ENCODE results near the gene TDG.
"Not testable (repeated sequence)": the region's sequence is repeated elsewhere in the genome, so short reads cannot be mapped to it uniquely, and the experiment has no call there.

Gene TDG

DNA sequence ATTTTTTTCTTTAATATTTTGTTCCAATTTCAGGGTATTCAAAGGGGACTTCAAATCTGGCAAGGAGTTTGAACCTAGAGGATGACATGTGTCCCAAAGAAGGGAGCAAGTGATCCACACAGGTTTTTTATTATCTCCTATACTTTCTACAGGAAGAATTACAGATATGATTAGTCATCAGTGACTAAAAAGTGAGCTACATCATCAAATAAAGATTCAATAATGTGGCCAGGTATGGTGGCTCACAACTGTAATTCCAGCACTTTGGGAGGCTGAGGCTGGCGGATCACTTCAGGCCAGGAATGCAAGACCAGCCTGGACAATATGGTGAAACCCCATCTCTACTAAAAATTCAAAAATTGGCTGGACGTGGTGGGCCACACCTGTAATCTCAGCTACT is 60.1 kb downstream of the TDG start:
- no peak for TF ChIP-seq ZNF70 (CRISPR knock-in tag; IDR thresholded peaks at IDR 0.05)
- TF ChIP-seq ARNTL (CRISPR knock-in tag; IDR thresholded peaks at IDR 0.05; ENCODE audit: borderline replicate concordance, low read depth) = no peak
- TF ChIP-seq, protein P1, sequence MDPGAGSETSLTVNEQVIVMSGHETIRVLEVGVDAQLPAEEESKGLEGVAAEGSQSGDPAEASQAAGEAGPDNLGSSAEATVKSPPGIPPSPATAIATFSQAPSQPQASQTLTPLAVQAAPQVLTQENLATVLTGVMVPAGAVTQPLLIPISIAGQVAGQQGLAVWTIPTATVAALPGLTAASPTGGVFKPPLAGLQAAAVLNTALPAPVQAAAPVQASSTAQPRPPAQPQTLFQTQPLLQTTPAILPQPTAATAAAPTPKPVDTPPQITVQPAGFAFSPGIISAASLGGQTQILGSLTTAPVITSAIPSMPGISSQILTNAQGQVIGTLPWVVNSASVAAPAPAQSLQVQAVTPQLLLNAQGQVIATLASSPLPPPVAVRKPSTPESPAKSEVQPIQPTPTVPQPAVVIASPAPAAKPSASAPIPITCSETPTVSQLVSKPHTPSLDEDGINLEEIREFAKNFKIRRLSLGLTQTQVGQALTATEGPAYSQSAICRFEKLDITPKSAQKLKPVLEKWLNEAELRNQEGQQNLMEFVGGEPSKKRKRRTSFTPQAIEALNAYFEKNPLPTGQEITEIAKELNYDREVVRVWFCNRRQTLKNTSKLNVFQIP (CRISPR knock-in tag; IDR thresholded peaks at IDR 0.05; ENCODE audit: borderline replicate concordance, low read depth) = no peak
- no peak for TF ChIP-seq ZNF565 (CRISPR knock-in tag; conservative IDR thresholded peaks at IDR 0.05; ENCODE audit: low read depth)
- no peak for TF ChIP-seq ZC3H10 (CRISPR knock-in tag; IDR thresholded peaks at IDR 0.05)
- TF ChIP-seq ISL1 (CRISPR knock-in tag; IDR thresholded peaks at IDR 0.05) = no peak
- TF ChIP-seq RARB (CRISPR knock-in tag; IDR thresholded peaks at IDR 0.05) = no peak
- TF ChIP-seq CSDC2 (CRISPR knock-in tag; IDR thresholded peaks at IDR 0.05) = no peak
- TF ChIP-seq, protein P2, sequence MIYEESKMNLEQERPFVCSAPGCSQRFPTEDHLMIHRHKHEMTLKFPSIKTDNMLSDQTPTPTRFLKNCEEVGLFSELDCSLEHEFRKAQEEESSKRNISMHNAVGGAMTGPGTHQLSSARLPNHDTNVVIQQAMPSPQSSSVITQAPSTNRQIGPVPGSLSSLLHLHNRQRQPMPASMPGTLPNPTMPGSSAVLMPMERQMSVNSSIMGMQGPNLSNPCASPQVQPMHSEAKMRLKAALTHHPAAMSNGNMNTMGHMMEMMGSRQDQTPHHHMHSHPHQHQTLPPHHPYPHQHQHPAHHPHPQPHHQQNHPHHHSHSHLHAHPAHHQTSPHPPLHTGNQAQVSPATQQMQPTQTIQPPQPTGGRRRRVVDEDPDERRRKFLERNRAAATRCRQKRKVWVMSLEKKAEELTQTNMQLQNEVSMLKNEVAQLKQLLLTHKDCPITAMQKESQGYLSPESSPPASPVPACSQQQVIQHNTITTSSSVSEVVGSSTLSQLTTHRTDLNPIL (CRISPR knock-in tag; IDR thresholded peaks at IDR 0.05; ENCODE audit: low read depth) = no peak
- no peak for TF ChIP-seq TOX (CRISPR knock-in tag; IDR thresholded peaks at IDR 0.05; ENCODE audit: borderline replicate concordance)
- no peak for TF ChIP-seq PPARA (CRISPR knock-in tag; IDR thresholded peaks at IDR 0.05; ENCODE audit: borderline replicate concordance)
- TF ChIP-seq OSR1 (CRISPR knock-in tag; IDR thresholded peaks at IDR 0.05) = no peak
- TF ChIP-seq, protein P3, sequence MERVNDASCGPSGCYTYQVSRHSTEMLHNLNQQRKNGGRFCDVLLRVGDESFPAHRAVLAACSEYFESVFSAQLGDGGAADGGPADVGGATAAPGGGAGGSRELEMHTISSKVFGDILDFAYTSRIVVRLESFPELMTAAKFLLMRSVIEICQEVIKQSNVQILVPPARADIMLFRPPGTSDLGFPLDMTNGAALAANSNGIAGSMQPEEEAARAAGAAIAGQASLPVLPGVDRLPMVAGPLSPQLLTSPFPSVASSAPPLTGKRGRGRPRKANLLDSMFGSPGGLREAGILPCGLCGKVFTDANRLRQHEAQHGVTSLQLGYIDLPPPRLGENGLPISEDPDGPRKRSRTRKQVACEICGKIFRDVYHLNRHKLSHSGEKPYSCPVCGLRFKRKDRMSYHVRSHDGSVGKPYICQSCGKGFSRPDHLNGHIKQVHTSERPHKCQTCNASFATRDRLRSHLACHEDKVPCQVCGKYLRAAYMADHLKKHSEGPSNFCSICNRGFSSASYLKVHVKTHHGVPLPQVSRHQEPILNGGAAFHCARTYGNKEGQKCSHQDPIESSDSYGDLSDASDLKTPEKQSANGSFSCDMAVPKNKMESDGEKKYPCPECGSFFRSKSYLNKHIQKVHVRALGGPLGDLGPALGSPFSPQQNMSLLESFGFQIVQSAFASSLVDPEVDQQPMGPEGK (CRISPR knock-in tag; IDR thresholded peaks at IDR 0.05; ENCODE audit: borderline replicate concordance) = no peak
- TF ChIP-seq SNAI2 (CRISPR knock-in tag; IDR thresholded peaks at IDR 0.05) = no peak
- TF ChIP-seq ZNF8 (CRISPR knock-in tag; IDR thresholded peaks at IDR 0.05) = no peak
- ATAC-seq = no peak

DNA sequence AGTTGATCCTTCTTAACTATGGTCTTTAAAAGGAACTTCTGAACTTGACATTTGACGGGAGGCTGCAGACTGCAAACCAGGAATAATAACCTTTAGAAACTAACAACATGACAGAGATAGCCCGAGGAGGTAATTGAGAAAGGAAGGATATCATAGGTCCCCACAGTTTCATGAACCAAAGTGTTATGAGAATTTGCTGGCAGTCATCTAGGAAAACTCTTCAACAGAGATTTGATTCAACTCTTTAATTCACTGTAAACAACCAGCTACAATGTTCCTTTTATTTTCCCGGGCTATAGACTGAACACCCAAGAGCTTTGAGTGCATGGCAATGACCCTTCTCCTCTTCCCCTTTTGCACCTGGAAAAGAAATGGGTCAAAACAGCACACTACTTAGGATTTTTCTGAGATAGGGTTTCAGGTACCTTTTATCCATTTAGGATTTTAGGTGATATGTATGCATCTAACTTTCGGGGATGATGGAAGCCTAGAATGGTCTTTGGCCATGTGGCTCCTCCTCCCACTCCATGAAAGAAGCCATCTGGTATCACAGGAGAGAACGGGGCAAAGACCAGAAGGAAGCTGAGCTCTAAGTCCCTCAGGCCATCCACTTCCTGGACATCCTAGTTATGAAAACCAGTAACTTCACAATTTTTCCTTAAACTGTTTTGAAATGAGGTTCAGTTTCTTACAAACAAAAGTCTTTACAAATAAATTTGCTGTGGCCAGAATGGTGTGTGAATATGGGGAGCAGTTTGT is 61.3 kb downstream of the TDG start:
- ATAC-seq = no peak
- no peak for TF ChIP-seq ESRRG (CRISPR knock-in tag; IDR thresholded peaks at IDR 0.05)
- TF ChIP-seq TOX (CRISPR knock-in tag; IDR thresholded peaks at IDR 0.05; ENCODE audit: borderline replicate concordance) = no peak
- TF ChIP-seq ZNF8 (CRISPR knock-in tag; IDR thresholded peaks at IDR 0.05) = no peak
- no peak for TF ChIP-seq GLIS3 (CRISPR knock-in tag; IDR thresholded peaks at IDR 0.05)
- no peak for TF ChIP-seq ZNF70 (CRISPR knock-in tag; IDR thresholded peaks at IDR 0.05)
- TF ChIP-seq ZC3H10 (CRISPR knock-in tag; IDR thresholded peaks at IDR 0.05) = no peak

DNA sequence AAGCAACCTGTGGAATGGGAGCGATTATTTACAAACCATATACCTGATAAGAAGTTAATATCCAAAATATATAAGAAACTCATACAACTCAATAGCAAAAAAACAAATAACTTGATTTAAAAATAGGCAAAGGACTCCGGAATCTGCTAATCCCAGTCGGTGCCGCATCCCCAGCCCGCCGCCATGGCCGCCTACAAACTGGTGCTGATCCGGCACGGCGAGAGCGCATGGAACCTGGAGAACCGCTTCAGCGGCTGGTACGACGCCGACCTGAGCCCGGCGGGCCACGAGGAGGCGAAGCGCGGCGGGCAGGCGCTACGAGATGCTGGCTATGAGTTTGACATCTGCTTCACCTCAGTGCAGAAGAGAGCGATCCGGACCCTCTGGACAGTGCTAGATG is 64.9 kb downstream of the TDG start:
- not testable (repeated sequence) for ATAC-seq

DNA sequence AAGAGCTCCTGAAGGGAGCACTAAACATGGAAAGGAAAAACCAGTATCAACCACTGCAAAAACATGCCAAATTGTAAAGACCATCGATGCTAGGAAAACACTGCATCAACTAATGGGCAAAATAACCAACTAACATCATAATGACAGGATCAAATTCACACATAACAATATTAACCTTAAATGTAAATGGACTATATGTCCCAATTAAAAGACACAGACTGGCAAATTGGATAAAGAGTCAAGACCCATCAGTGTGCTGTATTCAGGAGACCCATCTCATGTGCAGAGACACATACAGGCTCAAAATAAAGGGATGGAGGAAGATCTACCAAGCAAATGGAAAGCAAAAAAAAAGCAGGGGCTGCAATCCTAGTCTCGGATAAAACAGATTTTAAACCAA is 70.5 kb downstream of the TDG start:
- not testable (repeated sequence) for ATAC-seq

Data from SK-N-SH treated with all-trans-retinoic acid at 6 μM for 48 hours (cell line).